ENCODE data around the gene CHST8.

CHST8 gene

GRCh38 chr19:33679696-33680095 is 57.9 kb downstream of the CHST8 start:
- TF ChIP-seq, protein P1, sequence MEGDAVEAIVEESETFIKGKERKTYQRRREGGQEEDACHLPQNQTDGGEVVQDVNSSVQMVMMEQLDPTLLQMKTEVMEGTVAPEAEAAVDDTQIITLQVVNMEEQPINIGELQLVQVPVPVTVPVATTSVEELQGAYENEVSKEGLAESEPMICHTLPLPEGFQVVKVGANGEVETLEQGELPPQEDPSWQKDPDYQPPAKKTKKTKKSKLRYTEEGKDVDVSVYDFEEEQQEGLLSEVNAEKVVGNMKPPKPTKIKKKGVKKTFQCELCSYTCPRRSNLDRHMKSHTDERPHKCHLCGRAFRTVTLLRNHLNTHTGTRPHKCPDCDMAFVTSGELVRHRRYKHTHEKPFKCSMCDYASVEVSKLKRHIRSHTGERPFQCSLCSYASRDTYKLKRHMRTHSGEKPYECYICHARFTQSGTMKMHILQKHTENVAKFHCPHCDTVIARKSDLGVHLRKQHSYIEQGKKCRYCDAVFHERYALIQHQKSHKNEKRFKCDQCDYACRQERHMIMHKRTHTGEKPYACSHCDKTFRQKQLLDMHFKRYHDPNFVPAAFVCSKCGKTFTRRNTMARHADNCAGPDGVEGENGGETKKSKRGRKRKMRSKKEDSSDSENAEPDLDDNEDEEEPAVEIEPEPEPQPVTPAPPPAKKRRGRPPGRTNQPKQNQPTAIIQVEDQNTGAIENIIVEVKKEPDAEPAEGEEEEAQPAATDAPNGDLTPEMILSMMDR (conservative IDR thresholded peaks at IDR 0.05; ENCODE audit: low read depth) = no peak
- POLR2A ChIA-PET (ENCODE audit: low non-redundant PET) = no interaction called here

DNA sequence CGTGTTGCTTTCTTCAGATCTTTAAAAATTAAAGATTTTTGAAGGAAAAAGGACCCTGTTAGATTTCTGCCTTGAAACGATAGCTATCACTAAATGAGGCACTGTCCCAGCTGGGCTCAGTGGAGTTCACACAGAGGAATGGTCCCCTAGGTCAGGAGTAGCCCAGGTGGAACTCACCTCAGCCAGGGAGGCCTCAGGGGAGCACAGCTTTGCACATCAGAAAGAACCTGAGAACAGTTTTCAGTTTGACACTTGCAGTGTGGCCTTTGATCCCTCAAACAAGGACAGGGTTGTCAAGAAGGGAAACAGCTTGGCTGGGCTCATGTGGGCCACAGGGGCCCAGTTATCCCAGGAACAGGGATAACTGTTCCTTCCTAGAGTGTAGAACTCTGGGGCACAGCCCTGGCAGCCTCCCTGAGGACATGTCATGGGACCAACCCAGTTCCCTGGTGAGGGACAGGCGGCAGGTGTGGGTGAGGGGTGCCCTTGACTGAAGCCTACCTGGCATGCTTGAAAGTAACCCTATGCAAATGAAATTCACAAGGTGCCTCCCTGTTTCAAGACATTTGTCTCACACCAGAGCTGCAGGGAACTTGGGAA is 59.4 kb downstream of the CHST8 start:
- CTCF ChIA-PET = interaction anchor here (0.6 kb wide), 1 partner anchor 417 kb away, joined by 4 read pairs; no protein-coding TSS in a partner anchor
- TF ChIP-seq, protein P1 (conservative IDR thresholded peaks at IDR 0.05; ENCODE audit: low read depth) = no peak
- no peak overlapping the region for H3K27ac ChIP-seq
- no peak for DNase-seq (ENCODE audit: low spot score)
- POLR2A ChIA-PET (ENCODE audit: low non-redundant PET) = no interaction called here

More at GRCh38 chr19:33679696-33680095, 57.9 kb downstream of the CHST8 start:
- CTCF ChIA-PET = interaction anchor here (0.6 kb wide), 2 partner anchors 112 to 196 kb away, joined by 3 to 4 read pairs; no protein-coding TSS in a partner anchor
- H3K27ac ChIP-seq = no peak overlapping the region
- no peak for DNase-seq (ENCODE audit: low spot score)

DNA sequence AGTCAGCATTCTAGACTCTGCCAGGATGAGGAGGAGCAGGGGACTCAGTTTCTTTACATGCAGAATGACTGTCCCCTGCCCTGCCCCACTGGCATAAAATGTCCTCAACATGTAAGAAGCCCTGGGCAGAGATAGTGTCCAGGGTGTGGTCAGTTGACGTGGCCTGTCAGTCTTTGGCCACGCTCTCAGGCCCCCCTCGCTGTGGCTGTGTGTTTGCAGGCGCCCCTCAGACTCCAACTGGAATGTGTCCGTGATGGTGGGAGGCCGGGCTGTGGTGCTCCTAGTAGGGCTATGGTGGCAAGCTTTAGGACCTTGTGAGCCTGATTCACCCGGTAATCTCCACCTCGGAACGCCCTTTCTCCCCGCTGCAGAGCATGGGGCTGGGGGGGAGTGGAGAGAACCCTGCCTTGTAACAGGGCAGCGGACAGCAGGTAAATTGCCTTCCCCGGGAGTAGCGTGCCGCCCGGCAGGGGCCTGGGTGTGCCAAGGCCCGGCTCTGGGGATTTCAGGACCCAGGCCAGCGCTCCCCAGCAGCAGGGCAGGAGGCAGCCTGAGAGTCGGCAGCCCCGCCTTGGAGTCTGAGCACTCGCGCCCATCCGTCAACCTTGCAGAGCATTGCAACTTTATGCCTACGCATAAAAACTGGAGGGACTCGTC is 62.3 kb downstream of the CHST8 start:
- POLR2A ChIA-PET (ENCODE audit: low non-redundant PET) = no interaction called here
- DNase-seq (ENCODE audit: low spot score) = peak; percentile 59
- CTCF ChIA-PET = interaction anchor here (1.0 kb wide), 1 partner anchor 299 kb away, joined by 3 read pairs; no protein-coding TSS in a partner anchor
- TF ChIP-seq, protein P1 (conservative IDR thresholded peaks at IDR 0.05; ENCODE audit: low read depth) = no peak
- no peak overlapping the region for H3K27ac ChIP-seq

GRCh38 chr19:33684538-33685232 is 62.9 kb downstream of the CHST8 start:
- TF ChIP-seq, protein P1 (conservative IDR thresholded peaks at IDR 0.05; ENCODE audit: low read depth) = no peak
- POLR2A ChIA-PET (ENCODE audit: low non-redundant PET) = no interaction called here
- no peak for DNase-seq (ENCODE audit: low spot score)
- H3K27ac ChIP-seq = no peak overlapping the region
- CTCF ChIA-PET = interaction anchor here (1.0 kb wide), 1 partner anchor 298 kb away, joined by 3 read pairs; no protein-coding TSS in a partner anchor

DNA sequence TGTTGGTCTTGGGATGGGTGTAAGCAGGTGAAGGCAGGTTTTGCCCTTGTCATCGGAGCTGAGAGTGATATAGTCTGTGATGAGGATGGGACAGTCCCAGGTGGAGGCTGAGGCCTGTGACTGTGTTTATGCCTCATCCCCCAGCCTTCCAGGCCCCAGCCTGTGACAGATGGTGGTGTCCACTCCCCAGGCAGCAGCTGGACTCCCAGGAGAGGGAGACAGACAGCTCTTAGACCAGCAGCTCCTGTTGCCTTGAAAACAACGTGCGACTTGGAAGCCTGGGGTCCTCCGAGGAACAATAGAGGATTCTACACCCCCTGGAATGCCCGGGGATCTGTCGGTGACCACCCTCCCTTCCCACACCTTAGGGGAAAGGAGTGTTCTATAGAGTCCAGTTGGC is 63.8 kb downstream of the CHST8 start:
- TF ChIP-seq, protein P1 (conservative IDR thresholded peaks at IDR 0.05; ENCODE audit: low read depth) = no peak
- no peak overlapping the region for H3K27ac ChIP-seq
- DNase-seq (ENCODE audit: low spot score) = no peak
- CTCF ChIA-PET = interaction anchor here (0.6 kb wide), 2 partner anchors 11 to 93 kb away, joined by 3 to 4 read pairs; no protein-coding TSS in a partner anchor
- POLR2A ChIA-PET (ENCODE audit: low non-redundant PET) = no interaction called here

DNA sequence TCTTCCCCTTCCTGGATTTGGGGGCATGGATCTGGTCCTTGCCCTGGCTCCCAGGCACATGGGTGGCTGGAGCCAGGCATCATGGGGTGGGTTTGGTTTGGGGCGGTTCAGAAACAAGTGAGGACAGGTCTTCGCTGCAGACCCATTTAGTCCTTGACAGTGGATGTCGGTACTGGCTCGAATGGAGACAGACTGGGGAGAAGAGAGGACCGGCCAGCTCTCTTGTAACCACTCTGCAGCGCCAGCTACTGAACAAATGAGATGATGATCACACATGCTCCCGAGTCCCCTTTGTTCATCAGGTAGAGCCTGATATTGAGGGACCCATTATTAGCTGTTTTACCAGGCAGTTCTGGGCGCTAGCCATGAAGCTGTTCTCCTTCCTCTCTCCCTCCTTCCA is 64.5 kb downstream of the CHST8 start:
- TF ChIP-seq, protein P1 (conservative IDR thresholded peaks at IDR 0.05; ENCODE audit: low read depth) = no peak
- no peak overlapping the region for H3K27ac ChIP-seq
- CTCF ChIA-PET = no interaction called here
- POLR2A ChIA-PET (ENCODE audit: low non-redundant PET) = no interaction called here
- DNase-seq (ENCODE audit: low spot score) = no peak

All from RWPE1 (cell line).